CD4-positive, alpha-beta T cell treated with Interleukin-15 for 4 hours (primary cell): Measurements from ENCODE around the gene KIDINS220.

ENCODE experiments used
- DNase-seq: peaks from one replicate; pipeline ENCODE4 v3.0.0-alpha.2; 2020; ENCODE audit warnings: low spot score

KIDINS220 gene

GRCh38 chr2:8851811-8852560 lies 14.6 kb upstream of the KIDINS220 start:
- no peak for DNase-seq

GRCh38 chr2:8850845-8851487 lies 13.6 kb upstream of the KIDINS220 start:
- DNase-seq = no peak

GRCh38 chr2:8849327-8849726 lies 11.9 kb upstream of the KIDINS220 start:
- DNase-seq = no peak

GRCh38 chr2:8848328-8849100 lies 11.1 kb upstream of the KIDINS220 start:
- DNase-seq = no peak

GRCh38 chr2:8847400-8847799 lies 10.0 kb upstream of the KIDINS220 start:
- DNase-seq = no peak

GRCh38 chr2:8841932-8842331 lies 4.5 kb upstream of the KIDINS220 start:
- DNase-seq = no peak

- DNase-seq = no peak
Observed at GRCh38 chr2:8840475-8841091, 3.2 kb upstream of the KIDINS220 start.

- no peak for DNase-seq
Observed at GRCh38 chr2:8839189-8839965, 2.0 kb upstream of the KIDINS220 start.

- DNase-seq = no peak
Observed at GRCh38 chr2:8837795-8838140, 355 bp upstream of the KIDINS220 start.

- no peak for DNase-seq
Observed at GRCh38 chr2:8835279-8835678, 2.1 kb downstream of the KIDINS220 start.

- DNase-seq = no peak
Observed at GRCh38 chr2:8833853-8834252, 3.6 kb downstream of the KIDINS220 start.

GRCh38 chr2:8831516-8831915 lies 5.9 kb downstream of the KIDINS220 start:
- no peak for DNase-seq

GRCh38 chr2:8827729-8828128 lies 9.7 kb downstream of the KIDINS220 start:
- DNase-seq = no peak

- DNase-seq = no peak
Observed at GRCh38 chr2:8822218-8822617, 15.2 kb downstream of the KIDINS220 start.

GRCh38 chr2:8821276-8822217 lies 15.9 kb downstream of the KIDINS220 start:
- no peak for DNase-seq

- DNase-seq = no peak
Observed at GRCh38 chr2:8819948-8820347, 17.5 kb downstream of the KIDINS220 start.

- no peak for DNase-seq
Observed at GRCh38 chr2:8819194-8819593, 18.2 kb downstream of the KIDINS220 start.

GRCh38 chr2:8817221-8817620 lies 20.2 kb downstream of the KIDINS220 start:
- DNase-seq = no peak

GRCh38 chr2:8806885-8807704 lies 30.3 kb downstream of the KIDINS220 start:
- DNase-seq = no peak
